ENCODE measurements around the gene SLC2A13. TPM values are rescaled to one million over a fixed set of nuclear protein-coding genes. Genes with fewer than 3 reads are reported as not detected.
A peak's percentile ranks its signal among the peaks of the same experiment; 100 is the strongest.

SLC2A13 gene
- total and polyA plus RNA-seq, 2 donors (not counting 1 experiment from before 2014, with no cell fraction given), result 5.4 to 10.2 TPM

- Histone ChIP-seq H3K27ac (ENCODE audit: insufficient read depth, low read length) (no peak overlapping the region), H3K36me3 (ENCODE audit: control insufficient read depth, insufficient read depth, low read length) (no peaks in the 10 kb centered on the region), H4K20me1 (ENCODE audit: control insufficient read depth, extremely low read depth, insufficient read depth, low read length) (no peaks in the 10 kb centered on the region), H3K4me2 (ENCODE audit: extremely low read depth, insufficient read depth, low read length) (no peak overlapping the region), H3K4me3 (replicated peaks in 1 of 4; ENCODE audit: control extremely low read depth in 1 of 4, insufficient read depth in 1 of 4, low read depth in 3 of 4, low read length in 4 of 4) (no peak overlapping the region), H3K27me3 (ENCODE audit: control insufficient read depth, insufficient read depth, low read length) (no peaks in the 10 kb centered on the region), H3K9ac (ENCODE audit: insufficient read depth, low read length) (no peak overlapping the region), H3K79me2 (ENCODE audit: control insufficient read depth, insufficient read depth, low read length) (no peaks in the 10 kb centered on the region), H3K9me3 (ENCODE audit: control insufficient read depth, insufficient read depth, low read depth, low read length) (no peaks in the 10 kb centered on the region), H3K4me1 (ENCODE audit: control insufficient read depth, extremely low read depth, insufficient read depth, low read length) (no peaks in the 10 kb centered on the region), H2AFZ (ENCODE audit: low read length) (no peak overlapping the region)
- peak in 1 of 2 donors; percentile 0 for DNase-seq (ENCODE audit: low read depth in 2 of 2)
- TF ChIP-seq EZH2 (IDR thresholded peaks at IDR 0.05; ENCODE audit: low read length, missing control alignments) (no peak), CTCF (conservative IDR thresholded peaks at IDR 0.05 in 1 of 2, IDR thresholded peaks at IDR 0.05 in 1 of 2; ENCODE audit: low read depth in 1 of 2, low read length in 2 of 2) (no peak)
Measured at GRCh38 chr12:39771456-39771855, 334.4 kb downstream of the SLC2A13 start.

GRCh38 chr12:39764944-39765560 lies 340.8 kb downstream of the SLC2A13 start:
- Histone ChIP-seq H3K36me3 (ENCODE audit: control insufficient read depth, insufficient read depth, low read length) (no peaks in the 10 kb centered on the region), H3K27me3 (ENCODE audit: control insufficient read depth, insufficient read depth, low read length) (no peaks in the 10 kb centered on the region), H3K79me2 (ENCODE audit: control insufficient read depth, insufficient read depth, low read length) (no peaks in the 10 kb centered on the region), H3K9ac (ENCODE audit: insufficient read depth, low read length) (no peak overlapping the region), H3K4me2 (ENCODE audit: extremely low read depth, insufficient read depth, low read length) (no peak overlapping the region), H3K4me3 (replicated peaks in 1 of 4; ENCODE audit: control extremely low read depth in 1 of 4, insufficient read depth in 1 of 4, low read depth in 3 of 4, low read length in 4 of 4) (no peak overlapping the region), H3K4me1 (ENCODE audit: control insufficient read depth, extremely low read depth, insufficient read depth, low read length) (no peaks in the 10 kb centered on the region), H3K9me3 (ENCODE audit: control insufficient read depth, insufficient read depth, low read depth, low read length) (no peaks in the 10 kb centered on the region), H4K20me1 (ENCODE audit: control insufficient read depth, extremely low read depth, insufficient read depth, low read length) (no peaks in the 10 kb centered on the region), H2AFZ (ENCODE audit: low read length) (no peak overlapping the region), H3K27ac (ENCODE audit: insufficient read depth, low read length) (no peak overlapping the region)
- peak; percentile 43 to 69 for DNase-seq (ENCODE audit: low read depth in 2 of 2)
- peak; percentile 87 to 89 for TF ChIP-seq CTCF (conservative IDR thresholded peaks at IDR 0.05 in 1 of 2, IDR thresholded peaks at IDR 0.05 in 1 of 2; ENCODE audit: low read depth in 1 of 2, low read length in 2 of 2)
- TF ChIP-seq EZH2 (IDR thresholded peaks at IDR 0.05; ENCODE audit: low read length, missing control alignments), result no peak

GRCh38 chr12:39763890-39764169 lies 342.1 kb downstream of the SLC2A13 start:
- no peak overlapping the region for H2AFZ ChIP-seq (ENCODE audit: low read length)
- no peaks in the 10 kb centered on the region for H3K27me3 ChIP-seq (ENCODE audit: control insufficient read depth, insufficient read depth, low read length)
- no peaks in the 10 kb centered on the region for H3K9me3 ChIP-seq (ENCODE audit: control insufficient read depth, insufficient read depth, low read depth, low read length)
- H3K27ac ChIP-seq (ENCODE audit: insufficient read depth, low read length), result no peak overlapping the region
- DNase-seq (ENCODE audit: low read depth in 2 of 2), result no peak
- H3K9ac ChIP-seq (ENCODE audit: insufficient read depth, low read length), result no peak overlapping the region
- H3K4me3 ChIP-seq (replicated peaks in 1 of 4; ENCODE audit: control extremely low read depth in 1 of 4, insufficient read depth in 1 of 4, low read depth in 3 of 4, low read length in 4 of 4), result no peak overlapping the region
- H3K4me1 ChIP-seq (ENCODE audit: control insufficient read depth, extremely low read depth, insufficient read depth, low read length), result no peaks in the 10 kb centered on the region
- H4K20me1 ChIP-seq (ENCODE audit: control insufficient read depth, extremely low read depth, insufficient read depth, low read length), result no peaks in the 10 kb centered on the region
- no peak for TF ChIP-seq EZH2 (IDR thresholded peaks at IDR 0.05; ENCODE audit: low read length, missing control alignments)
- no peak for TF ChIP-seq CTCF (conservative IDR thresholded peaks at IDR 0.05 in 1 of 2, IDR thresholded peaks at IDR 0.05 in 1 of 2; ENCODE audit: low read depth in 1 of 2, low read length in 2 of 2)
- H3K36me3 ChIP-seq (ENCODE audit: control insufficient read depth, insufficient read depth, low read length), result no peaks in the 10 kb centered on the region
- H3K4me2 ChIP-seq (ENCODE audit: extremely low read depth, insufficient read depth, low read length), result no peak overlapping the region
- no peaks in the 10 kb centered on the region for H3K79me2 ChIP-seq (ENCODE audit: control insufficient read depth, insufficient read depth, low read length)
